MCF 10A (cell line): Measurements from ENCODE around the gene CDK13. TPM values are rescaled to one million over a fixed set of nuclear protein-coding genes. Genes with fewer than 3 reads are reported as not detected.

Experiments
- BruUV-seq: library from RNA; stranded (reverse); fragments of 400-500 nt; replicated peaks from 2 replicates; lab custom pipeline; 2021; lab: Mats Ljungman, UMichigan
- CTCF ChIA-PET: fragments of 300-600 bp; sonication (Branson Sonifier 250); formaldehyde crosslinking; extraction: SDS; loops from one replicate; lab custom pipeline; 2021; ENCODE audit warnings: antibody characterized with exemption, inconsistent platforms; lab: Yijun Ruan, JAX
- POLR2A ChIA-PET: fragments of 300-600, 350-650 bp; sonication (Branson Sonifier 250); formaldehyde crosslinking; extraction: SDS; loops from one replicate; lab custom pipeline; 2020; ENCODE audit warnings: antibody characterized with exemption, inconsistent platforms; lab: Yijun Ruan, JAX
- DNase-seq: peaks from one replicate; pipeline ENCODE4 v3.0.0-alpha.2; 2018; ENCODE audit not compliant: unreplicated experiment
- H3K27ac Mint-ChIP-seq: one replicate; pipeline ENCODE4 v1.8.0; 2022; ENCODE audit warnings: mild to moderate bottlenecking, low read depth, mixed read lengths; ENCODE audit not compliant: unreplicated experiment
- H3K27me3 Mint-ChIP-seq: one replicate; pipeline ENCODE4 v1.8.0; 2022; ENCODE audit warnings: mixed read lengths; ENCODE audit not compliant: insufficient read depth, unreplicated experiment
- H3K36me3 Mint-ChIP-seq: one replicate; pipeline ENCODE4 v1.8.0; 2022; ENCODE audit warnings: mild to moderate bottlenecking, moderate library complexity, mixed read lengths; ENCODE audit not compliant: insufficient read depth, unreplicated experiment
- H3K4me1 Mint-ChIP-seq: one replicate; pipeline ENCODE4 v1.8.0; 2022; ENCODE audit warnings: mixed read lengths; ENCODE audit not compliant: insufficient read depth, unreplicated experiment
- H3K4me3 Mint-ChIP-seq: one replicate; pipeline ENCODE4 v1.8.0; 2022; ENCODE audit warnings: mild to moderate bottlenecking, moderate library complexity, mixed read lengths; ENCODE audit not compliant: unreplicated experiment
- H3K9me3 Mint-ChIP-seq: one replicate; pipeline ENCODE4 v1.8.0; 2022; ENCODE audit warnings: mixed read lengths; ENCODE audit not compliant: unreplicated experiment
- intact Hi-C: fragments of 100-400 bp; cut with micrococcal nuclease; formaldehyde crosslinking; loops from 2 replicates; pipeline ENCODE4 v1.14.1; 2022
- total RNA-seq: library from RNA; stranded (reverse); gene quantifications from 2 replicates; pipeline ENCODE4 v1.2.3, GENCODE V29; 2022
- TF ChIP-seq, protein P1 (sequence below): fragments of 200-600 bp; IDR thresholded peaks from one replicate; pipeline ENCODE4 v1.8.0; 2022; ENCODE audit warnings: antibody characterized with exemption, mild to moderate bottlenecking; ENCODE audit not compliant: unreplicated experiment

The CDK13 gene
- total RNA-seq, 1 experiment from 2014 or later = 50.2 TPM

DNA sequence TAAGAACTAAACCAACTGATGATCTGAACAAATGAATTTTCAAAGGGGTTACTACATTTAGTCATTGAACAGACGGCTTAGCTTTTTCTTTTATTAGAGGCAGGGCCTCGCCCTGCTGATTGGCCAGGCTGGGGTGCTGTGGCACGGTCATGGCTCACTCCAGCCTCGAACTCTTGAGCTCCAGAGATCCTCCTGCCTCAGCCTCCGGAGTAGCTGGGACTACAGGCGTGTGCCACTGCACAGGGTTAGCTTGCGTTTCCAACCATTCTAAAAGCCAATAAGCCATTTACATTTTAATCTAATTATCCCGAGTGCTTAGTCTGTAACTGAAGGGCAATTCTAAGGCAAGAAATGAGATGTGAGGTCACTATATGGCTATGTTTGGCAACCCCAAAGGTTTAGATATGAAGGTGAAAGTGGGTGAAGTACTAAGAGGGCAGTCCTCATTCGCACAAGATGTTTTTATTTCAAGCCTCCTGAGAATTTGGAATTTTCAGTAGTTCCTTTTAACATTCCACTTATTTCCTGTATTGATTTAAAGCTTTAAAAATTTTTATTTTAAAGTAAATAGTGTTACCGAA is 1.6 kb upstream of the CDK13 start:
- BruUV-seq = no TSS peak
- H3K4me1 Mint-ChIP-seq = no peaks in the 10 kb centered on the region
- no peaks in the 10 kb centered on the region for H3K9me3 Mint-ChIP-seq
- TF ChIP-seq, protein P1, sequence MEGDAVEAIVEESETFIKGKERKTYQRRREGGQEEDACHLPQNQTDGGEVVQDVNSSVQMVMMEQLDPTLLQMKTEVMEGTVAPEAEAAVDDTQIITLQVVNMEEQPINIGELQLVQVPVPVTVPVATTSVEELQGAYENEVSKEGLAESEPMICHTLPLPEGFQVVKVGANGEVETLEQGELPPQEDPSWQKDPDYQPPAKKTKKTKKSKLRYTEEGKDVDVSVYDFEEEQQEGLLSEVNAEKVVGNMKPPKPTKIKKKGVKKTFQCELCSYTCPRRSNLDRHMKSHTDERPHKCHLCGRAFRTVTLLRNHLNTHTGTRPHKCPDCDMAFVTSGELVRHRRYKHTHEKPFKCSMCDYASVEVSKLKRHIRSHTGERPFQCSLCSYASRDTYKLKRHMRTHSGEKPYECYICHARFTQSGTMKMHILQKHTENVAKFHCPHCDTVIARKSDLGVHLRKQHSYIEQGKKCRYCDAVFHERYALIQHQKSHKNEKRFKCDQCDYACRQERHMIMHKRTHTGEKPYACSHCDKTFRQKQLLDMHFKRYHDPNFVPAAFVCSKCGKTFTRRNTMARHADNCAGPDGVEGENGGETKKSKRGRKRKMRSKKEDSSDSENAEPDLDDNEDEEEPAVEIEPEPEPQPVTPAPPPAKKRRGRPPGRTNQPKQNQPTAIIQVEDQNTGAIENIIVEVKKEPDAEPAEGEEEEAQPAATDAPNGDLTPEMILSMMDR = no peak
- peak overlapping the region; percentile 96 for H3K4me3 Mint-ChIP-seq
- H3K27me3 Mint-ChIP-seq = no peaks in the 10 kb centered on the region
- DNase-seq = no peak
- intact Hi-C loops = loop anchor here (5.0 kb wide), 1 partner anchor 366 kb away; no protein-coding TSS in a partner anchor
- peaks cover 20% of the 10 kb centered on the region for H3K36me3 Mint-ChIP-seq
- POLR2A ChIA-PET = interaction anchor here (0.6 to 5.0 kb wide), 17 partner anchors 9 to 1054 kb away, joined by 3 to 40 read pairs (median 4); partner anchors contain the start of genes MPLKIP, RALA and SUGCT
- CTCF ChIA-PET = interaction anchor here (0.7 to 3.5 kb wide), 11 partner anchors 18 to 277 kb away, joined by 3 to 15 read pairs (median 3); no protein-coding TSS in a partner anchor
- H3K27ac Mint-ChIP-seq = peak overlapping the region; percentile 96

DNA sequence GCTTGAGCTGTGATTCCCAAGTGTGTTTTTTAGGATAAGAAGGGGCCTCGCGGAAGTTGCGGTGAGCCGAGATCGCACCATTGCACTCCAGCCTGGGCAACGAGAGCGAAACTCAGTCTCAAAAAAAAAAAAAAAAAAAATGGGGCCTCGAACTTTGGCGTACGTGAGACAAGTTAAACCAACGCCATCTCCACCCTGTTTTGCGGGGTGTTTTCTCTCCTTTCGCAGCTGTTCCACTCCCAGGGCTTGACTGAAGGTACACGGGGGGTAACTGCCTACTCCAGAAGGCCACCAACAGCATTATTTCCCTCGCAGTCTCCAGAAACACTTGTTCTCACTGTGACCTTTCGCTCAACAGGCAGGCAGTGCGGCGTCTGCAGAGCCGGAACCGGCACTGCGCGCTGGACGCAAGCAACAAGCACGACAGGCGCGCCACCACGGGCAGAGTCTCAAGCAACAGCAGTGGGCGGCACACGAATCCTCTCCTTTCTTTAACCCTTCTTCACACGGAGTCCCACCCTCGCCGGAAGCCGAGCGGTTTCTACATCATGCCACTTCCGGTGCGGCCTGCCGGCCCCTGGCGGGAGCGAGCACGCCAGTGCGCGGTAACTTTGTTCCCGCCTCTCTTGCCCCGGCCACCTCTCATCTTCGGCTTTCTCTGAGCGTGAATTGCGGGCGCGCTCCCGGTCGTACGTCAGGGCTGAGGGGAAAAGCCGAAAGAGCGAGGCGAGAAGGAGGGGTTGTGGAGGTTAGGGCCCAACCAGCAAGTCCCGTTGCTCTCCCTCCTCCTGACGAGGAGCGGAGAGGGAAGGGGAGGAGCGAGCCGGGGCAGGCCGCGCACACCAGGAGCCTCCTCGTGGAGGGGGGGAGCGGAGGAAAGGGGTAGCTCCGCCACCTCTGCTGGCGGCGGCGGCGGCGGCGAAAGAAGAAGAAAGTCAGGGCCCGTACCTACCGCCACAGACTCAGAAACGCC is 814 bp upstream of the CDK13 start:
- H3K36me3 Mint-ChIP-seq = peaks cover 20% of the 10 kb centered on the region
- TSS peak; percentile 73 for BruUV-seq
- H3K27me3 Mint-ChIP-seq = no peaks in the 10 kb centered on the region
- no peaks in the 10 kb centered on the region for H3K4me1 Mint-ChIP-seq
- CTCF ChIA-PET = interaction anchor here (0.6 to 3.5 kb wide), 12 partner anchors 12 to 278 kb away, joined by 3 to 15 read pairs (median 4); no protein-coding TSS in a partner anchor
- intact Hi-C loops = loop anchor here (5.0 kb wide), 1 partner anchor 367 kb away; no protein-coding TSS in a partner anchor
- H3K27ac Mint-ChIP-seq = peak overlapping the region; percentile 96
- TF ChIP-seq, protein P1 = no peak
- peak overlapping the region; percentile 96 for H3K4me3 Mint-ChIP-seq
- DNase-seq = peak; percentile 99
- POLR2A ChIA-PET = interaction anchor here (0.6 to 5.0 kb wide), 29 partner anchors 8 to 1053 kb away, joined by 3 to 40 read pairs (median 4); partner anchors contain the start of genes MPLKIP, RALA and SUGCT
- H3K9me3 Mint-ChIP-seq = no peaks in the 10 kb centered on the region

GRCh38 chr7:39950473-39951225 is 593 bp downstream of the CDK13 start:
- POLR2A ChIA-PET = interaction anchor here (0.7 to 5.0 kb wide), 20 partner anchors 9 to 384 kb away, joined by 3 to 40 read pairs (median 4); partner anchors contain the start of genes MPLKIP and SUGCT

More at GRCh38 chr7:39950473-39951225, 593 bp downstream of the CDK13 start:
- no TSS peak for BruUV-seq
- TF ChIP-seq, protein P1 = no peak
- peaks cover 20% of the 10 kb centered on the region for H3K36me3 Mint-ChIP-seq
- no peak for DNase-seq
- H3K27ac Mint-ChIP-seq = peak overlapping the region; percentile 96
- no peaks in the 10 kb centered on the region for H3K9me3 Mint-ChIP-seq
- H3K4me3 Mint-ChIP-seq = peak overlapping the region; percentile 96
- intact Hi-C loops = loop anchor here (1.0 to 5.0 kb wide), 3 partner anchors 54 to 102 kb away; no protein-coding TSS in a partner anchor
- no peaks in the 10 kb centered on the region for H3K27me3 Mint-ChIP-seq
- no peaks in the 10 kb centered on the region for H3K4me1 Mint-ChIP-seq
- CTCF ChIA-PET = interaction anchor here (0.6 to 1.6 kb wide), 9 partner anchors 13 to 371 kb away, joined by 3 to 9 read pairs (median 4); no protein-coding TSS in a partner anchor
